GM19455 (cell line): Measurements from ENCODE around the gene METTL9.

Experiments
- ATAC-seq: cut with Tn5 transposase; IDR thresholded peaks from one replicate; pipeline ENCODE4 v1.9.1; 2021; ENCODE audit not compliant: unreplicated experiment

The METTL9 gene

DNA sequence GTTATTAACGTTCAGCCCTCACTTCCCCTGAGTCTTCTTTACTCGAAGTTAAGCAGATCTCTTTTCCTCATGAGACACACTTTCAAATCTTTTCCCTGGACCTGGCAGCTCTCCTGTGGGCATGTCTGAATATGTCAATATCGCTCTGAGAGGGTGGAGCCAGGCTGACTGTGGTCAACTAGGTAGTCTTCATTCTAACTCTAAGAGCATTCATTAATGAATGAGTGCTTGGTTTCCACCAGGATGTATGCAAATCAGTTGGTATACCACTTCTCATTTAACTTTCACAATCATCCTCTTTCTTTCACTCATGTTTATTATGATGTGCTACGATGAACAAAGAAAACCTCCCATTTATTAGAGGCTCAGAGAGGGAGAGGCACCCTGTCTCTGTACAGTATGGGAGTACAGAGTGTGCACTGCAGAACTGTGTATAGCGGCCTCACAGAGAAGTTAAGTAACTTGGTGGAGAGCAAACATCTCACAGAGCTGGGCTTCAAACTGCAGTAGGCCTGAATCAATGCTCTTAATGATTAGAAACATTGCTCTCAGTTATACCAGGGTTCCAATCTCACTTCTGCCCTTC is 104.3 kb downstream of the METTL9 start:
- ATAC-seq, result no peak

DNA sequence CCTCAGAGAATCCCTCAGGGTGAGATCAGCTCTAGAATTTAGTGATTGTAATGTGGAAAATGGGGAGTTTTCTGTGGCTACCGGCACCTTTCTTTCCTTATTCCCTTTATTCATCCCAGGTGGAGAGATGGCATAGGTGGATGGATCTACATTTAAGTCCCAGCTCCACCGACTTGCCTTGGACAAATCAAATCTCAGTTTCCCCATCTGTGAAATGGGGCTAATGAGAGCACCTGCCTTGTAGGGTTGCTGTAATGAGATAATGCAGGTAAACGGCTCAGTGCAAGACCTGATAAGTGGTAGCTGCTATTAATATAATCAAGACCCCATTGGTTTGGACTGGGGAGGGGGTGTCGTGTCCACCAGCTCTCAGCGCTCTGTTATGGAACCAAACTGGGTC is 104.9 kb downstream of the METTL9 start:
- no peak for ATAC-seq

GRCh38 chr16:21704733-21705132 is 105.4 kb downstream of the METTL9 start:
- no peak for ATAC-seq
